ENCODE measurements around the gene CHRNG.

Gene CHRNG

GRCh38 chr2:232506709-232507108 lies 32.8 kb upstream of the CHRNG start:
- no peak for DNase-seq (ENCODE audit: low spot score)

- no peak for DNase-seq (ENCODE audit: low spot score)
Measured at GRCh38 chr2:232508251-232508650, 31.2 kb upstream of the CHRNG start.

GRCh38 chr2:232511336-232511890 lies 28.1 kb upstream of the CHRNG start:
- DNase-seq (ENCODE audit: low spot score): no peak

- no peak for DNase-seq (ENCODE audit: low spot score)
Measured at GRCh38 chr2:232512602-232513001, 26.9 kb upstream of the CHRNG start.

DNA sequence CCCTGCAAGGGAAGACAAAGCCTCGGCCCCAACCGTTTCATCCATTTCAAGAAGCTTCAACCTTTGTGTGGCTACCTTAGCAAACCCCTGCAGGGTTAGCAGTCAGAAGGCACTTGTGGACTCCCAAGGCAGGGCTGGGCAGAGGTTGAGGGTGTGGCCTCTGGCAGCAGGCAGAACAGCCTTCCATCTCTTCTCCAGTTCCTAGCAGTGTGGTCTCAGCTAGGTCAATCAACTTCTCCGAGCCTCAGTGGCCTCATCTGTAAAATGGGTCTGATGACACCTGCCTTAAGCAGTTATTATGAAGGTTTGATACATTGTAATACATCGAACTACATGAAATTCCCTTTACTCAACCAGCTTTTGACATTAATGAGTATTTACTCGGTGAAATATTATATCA lies 26.1 kb upstream of the CHRNG start:
- no peak for DNase-seq (ENCODE audit: low spot score)

GRCh38 chr2:232515639-232516038 lies 23.9 kb upstream of the CHRNG start:
- no peak for DNase-seq (ENCODE audit: low spot score)

- no peak for DNase-seq (ENCODE audit: low spot score)
Measured at GRCh38 chr2:232516551-232516950, 22.9 kb upstream of the CHRNG start.

GRCh38 chr2:232518844-232519243 lies 20.6 kb upstream of the CHRNG start:
- no peak for DNase-seq (ENCODE audit: low spot score)

DNA sequence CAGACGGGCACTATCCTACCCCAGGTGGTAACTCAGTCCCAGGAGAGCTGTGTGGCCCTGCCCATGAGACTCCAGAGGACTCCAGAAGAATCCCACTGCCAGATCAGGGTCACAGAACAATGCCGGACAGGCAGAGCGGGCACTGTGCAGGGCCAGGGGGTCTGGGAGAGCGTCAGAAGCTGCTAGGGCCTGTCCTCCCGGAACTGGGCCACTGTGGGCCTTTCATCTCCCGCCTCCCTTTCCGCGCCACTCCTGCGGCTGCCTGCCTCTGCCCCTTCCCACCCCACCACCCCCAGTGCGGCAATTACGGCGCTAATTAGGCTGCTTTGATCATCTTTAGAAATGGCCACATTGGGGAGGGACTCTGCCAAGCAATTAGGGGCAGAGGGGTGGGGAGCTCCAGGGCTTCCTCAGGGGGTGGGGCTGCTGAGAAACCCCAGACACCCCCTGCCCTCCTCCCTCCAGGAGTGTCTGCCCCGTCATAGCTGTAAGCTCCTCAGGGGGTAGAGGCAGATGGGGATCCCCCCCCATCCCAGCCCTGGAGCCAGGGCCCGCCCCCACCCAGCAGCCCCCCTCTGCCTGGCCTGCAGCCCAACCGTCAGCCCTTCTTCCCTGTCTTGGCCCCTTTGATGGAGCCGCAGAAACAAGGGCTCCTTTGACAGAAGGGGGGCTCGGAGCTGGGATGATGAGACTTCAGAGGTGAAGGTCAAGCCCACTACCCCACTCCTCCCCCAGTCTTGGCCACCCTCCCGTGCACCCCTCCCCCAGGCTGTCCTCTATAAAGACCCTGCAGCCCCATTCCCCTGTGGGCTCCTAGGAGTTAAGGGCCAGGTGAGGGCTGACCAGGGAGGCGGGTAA lies 19.7 kb upstream of the CHRNG start, which contains the start of gene PRSS56:
Gene PRSS56 (plus strand): TSS at position 808 of the 858 bp plus-strand sequence. CDS start 211 bp downstream, outside the sequence.
- DNase-seq (ENCODE audit: low spot score): no peak

- no peak for DNase-seq (ENCODE audit: low spot score)
Measured at GRCh38 chr2:232520489-232520888, 19.0 kb upstream of the CHRNG start.

DNA sequence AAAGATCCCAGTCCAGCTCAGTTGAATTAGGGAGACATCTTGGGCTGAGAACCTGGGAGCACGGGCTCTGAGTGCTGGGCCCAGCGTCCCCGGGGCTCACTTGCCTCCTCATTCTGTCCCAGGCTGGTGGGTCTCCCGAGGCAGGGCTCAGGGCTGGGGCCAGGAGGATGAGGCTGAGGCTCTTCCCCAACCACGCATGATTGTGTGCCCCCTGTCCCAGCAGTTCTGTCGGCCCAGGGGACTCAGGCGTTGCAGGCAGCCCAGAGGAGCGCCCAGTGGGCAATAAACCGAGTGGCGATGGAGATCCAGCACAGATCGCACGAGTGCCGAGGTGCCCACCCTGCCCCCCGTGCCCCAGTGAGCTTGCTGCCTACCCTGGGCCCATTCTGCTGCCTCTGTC lies 18.4 kb upstream of the CHRNG start:
- DNase-seq (ENCODE audit: low spot score): no peak

GRCh38 chr2:232521959-232522622 lies 17.4 kb upstream of the CHRNG start:
- no peak for DNase-seq (ENCODE audit: low spot score)

DNA sequence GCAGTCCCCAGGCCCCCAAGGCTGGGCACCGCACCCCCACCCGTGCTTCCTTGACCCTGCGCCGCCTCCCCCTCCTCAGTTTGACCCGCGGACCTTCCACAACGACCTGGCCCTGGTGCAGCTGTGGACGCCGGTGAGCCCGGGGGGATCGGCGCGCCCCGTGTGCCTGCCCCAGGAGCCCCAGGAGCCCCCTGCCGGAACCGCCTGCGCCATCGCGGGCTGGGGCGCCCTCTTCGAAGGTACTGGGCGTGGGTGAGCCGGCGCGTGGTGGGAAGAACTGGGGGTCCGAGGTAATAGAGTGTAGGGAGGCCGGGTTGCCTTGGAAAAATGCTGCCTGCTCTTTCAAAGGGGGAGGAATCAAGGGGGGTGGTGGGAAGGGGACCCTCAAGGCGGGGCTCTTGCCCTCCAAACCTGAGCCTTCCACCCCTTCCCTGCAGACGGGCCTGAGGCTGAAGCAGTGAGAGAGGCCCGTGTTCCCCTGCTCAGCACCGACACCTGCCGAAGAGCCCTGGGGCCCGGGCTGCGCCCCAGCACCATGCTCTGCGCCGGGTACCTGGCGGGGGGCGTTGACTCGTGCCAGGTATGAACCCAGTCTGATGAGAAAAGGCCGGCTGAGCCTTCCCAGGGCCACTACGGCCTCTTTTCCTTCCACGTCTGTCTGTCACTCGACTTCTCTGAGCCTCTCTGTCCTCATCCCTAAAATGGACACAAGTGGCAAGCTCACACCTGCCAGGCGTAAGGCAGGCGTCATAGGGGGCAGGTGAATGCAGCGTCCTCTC lies 16.7 kb upstream of the CHRNG start:
- no peak for DNase-seq (ENCODE audit: low spot score)

DNA sequence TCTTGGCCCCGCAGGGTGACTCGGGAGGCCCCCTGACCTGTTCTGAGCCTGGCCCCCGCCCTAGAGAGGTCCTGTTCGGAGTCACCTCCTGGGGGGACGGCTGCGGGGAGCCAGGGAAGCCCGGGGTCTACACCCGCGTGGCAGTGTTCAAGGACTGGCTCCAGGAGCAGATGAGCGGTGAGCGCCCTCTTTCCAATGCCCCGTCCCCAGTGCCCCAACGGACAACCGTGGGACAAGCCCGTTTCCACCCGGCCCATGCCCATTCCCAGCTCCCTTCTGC lies 16.1 kb upstream of the CHRNG start:
- DNase-seq (ENCODE audit: low spot score): no peak

DNA sequence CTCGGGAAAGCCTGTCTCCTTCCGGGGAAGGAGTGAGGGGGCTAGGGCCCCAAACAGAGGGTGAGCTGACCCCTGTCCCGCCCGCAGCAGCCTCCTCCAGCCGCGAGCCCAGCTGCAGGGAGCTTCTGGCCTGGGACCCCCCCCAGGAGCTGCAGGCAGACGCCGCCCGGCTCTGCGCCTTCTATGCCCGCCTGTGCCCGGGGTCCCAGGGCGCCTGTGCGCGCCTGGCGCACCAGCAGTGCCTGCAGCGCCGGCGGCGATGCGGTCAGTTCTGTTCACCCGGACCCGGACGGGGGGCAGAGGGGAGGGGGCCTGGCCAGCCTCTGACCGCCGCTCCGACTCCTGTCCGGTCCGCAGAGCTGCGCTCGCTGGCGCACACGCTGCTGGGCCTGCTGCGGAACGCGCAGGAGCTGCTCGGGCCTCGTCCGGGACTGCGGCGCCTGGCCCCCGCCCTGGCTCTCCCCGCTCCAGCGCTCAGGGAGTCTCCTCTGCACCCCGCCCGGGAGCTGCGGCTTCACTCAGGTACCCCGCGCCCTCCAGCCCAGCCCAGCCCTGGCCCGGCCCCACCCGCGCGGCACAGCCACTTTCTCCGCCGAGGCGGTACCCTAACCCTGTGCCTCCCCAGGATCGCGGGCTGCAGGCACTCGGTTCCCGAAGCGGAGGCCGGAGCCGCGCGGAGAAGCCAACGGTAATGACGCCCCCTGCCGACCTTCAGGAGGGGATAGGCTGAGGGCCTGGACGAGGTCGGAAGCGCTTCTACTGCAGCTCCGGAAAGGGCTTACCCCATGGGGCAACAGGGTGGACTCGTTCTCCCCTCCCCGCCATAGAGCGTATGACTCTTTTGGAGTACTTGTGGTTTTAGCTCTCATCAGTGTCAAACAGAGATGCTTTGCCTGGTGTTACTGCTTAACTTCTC lies 15.6 kb upstream of the CHRNG start:
- DNase-seq (ENCODE audit: low spot score): no peak

DNA sequence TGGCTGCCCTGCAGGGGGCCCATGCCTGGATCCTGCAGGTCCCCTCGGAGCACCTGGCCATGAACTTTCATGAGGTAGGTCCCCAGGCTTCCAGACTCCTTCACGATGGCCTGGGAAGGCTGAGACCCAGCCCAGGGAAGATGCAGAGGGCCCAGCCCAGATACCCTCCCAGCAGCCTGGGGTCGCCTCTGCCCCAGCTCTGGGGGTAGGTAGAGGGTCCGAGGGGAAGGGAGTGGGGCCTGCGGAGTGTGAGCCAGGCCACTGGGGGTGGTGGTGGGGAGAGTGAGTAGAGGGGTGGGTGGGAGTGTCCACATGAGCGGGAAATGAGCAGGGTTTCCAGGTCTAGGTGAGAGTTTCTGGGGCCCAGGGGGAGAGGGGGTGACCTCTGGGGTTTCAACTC lies 14.7 kb upstream of the CHRNG start:
- no peak for DNase-seq (ENCODE audit: low spot score)

DNA sequence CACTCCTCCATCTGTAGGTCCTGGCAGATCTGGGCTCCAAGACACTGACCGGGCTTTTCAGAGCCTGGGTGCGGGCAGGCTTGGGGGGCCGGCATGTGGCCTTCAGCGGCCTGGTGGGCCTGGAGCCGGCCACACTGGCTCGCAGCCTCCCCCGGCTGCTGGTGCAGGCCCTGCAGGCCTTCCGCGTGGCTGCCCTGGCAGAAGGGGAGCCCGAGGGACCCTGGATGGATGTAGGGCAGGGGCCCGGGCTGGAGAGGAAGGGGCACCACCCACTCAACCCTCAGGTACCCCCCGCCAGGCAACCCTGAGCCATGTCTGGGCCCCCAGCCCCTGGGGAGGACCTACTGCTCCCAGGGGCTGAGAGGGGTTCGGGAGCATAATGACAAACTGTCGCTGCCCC lies 14.3 kb upstream of the CHRNG start:
- no peak for DNase-seq (ENCODE audit: low spot score)

- DNase-seq (ENCODE audit: low spot score): no peak
Measured at GRCh38 chr2:232525791-232526371, 13.6 kb upstream of the CHRNG start, which contains the start of gene CHRND. Gene CHRND (plus strand): TSS chr2:232526160. CDS start chr2:232526216, 56 bp downstream.

DNA sequence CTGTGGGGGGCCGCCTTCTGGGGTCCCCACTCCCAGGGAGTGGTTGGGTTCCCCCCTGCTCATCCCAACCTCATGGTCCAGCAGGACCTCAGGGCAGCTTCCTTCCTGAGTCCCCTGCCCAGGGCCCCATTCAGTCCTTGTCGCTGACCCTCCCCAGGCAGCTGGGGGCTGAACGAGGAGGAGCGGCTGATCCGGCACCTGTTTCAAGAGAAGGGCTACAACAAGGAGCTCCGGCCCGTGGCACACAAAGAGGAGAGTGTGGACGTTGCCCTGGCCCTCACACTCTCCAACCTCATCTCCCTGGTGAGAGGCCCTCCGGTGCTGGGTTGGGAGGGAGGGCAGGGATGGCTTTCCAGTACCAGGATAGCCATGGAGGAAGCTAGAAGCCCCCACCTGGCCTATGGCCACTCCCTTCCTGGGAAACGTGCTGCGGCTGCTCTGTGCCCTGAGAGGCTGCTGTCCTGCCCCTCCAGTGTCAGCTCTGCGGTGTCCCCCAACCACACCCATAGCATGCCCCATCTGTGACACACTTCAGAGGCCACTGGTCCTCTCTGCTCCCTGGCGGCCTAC lies 13.0 kb upstream of the CHRNG start:
- DNase-seq (ENCODE audit: low spot score): no peak

DNA sequence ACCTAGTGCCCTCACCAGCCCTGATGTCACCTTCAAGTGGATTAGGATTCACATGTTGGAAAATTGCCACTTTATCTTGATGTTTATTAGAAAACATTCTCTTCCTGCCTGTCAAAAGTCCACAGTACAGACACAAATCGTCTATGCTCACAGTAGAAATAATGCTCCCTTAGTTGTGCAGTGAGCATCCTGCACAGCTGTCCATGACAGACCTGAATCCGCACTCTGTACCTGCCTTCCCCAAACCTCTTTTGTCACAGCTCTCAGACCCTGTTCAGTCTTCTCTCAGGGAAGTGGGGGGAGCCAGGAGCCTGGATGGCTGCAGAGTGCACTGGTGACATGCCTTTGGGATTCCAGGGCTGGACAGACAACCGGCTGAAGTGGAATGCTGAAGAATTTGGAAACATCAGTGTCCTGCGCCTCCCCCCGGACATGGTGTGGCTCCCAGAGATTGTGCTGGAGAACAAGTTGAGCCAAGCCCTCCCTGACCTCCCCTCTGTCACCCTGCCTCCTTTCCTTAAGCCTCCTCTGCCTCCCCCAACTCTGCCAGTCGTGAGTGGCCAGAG lies 11.5 kb upstream of the CHRNG start:
- no peak for DNase-seq (ENCODE audit: low spot score)

All from pons (tissue), 1 donor.